NCI-H2081 treated with DMSO at 0.1 percent for 48 hours (cell line): ENCODE data around the gene IFI27.
"Not testable (repeated sequence)": the region's sequence is repeated elsewhere in the genome, so short reads cannot be mapped to it uniquely, and the experiment has no call there.

Experiments
- DNase-seq: peaks from one replicate; lab custom pipeline; 2025; lab: John Stamatoyannopoulos, UW

IFI27 gene

GRCh38 chr14:94110552-94111181 lies at the start of gene IFI27:
Gene IFI27 (plus strand): TSS chr14:94110736.
- DNase-seq = no peak

- DNase-seq = no peak
These were observed 48.1 kb upstream of the IFI27 start for GRCh38 chr14:94062344-94062940.

GRCh38 chr14:94066089-94066676 lies 44.4 kb upstream of the IFI27 start:
- DNase-seq = no peak

- not testable (repeated sequence) for DNase-seq
These were observed 38.5 kb upstream of the IFI27 start for GRCh38 chr14:94072076-94072475.

- no peak for DNase-seq
These were observed 36.0 kb upstream of the IFI27 start for GRCh38 chr14:94074534-94074933.

- no peak for DNase-seq
These were observed 35.5 kb upstream of the IFI27 start for GRCh38 chr14:94075008-94075407.

GRCh38 chr14:94077111-94077821 lies 33.3 kb upstream of the IFI27 start:
- DNase-seq = no peak

- DNase-seq = no peak
These were observed 32.7 kb upstream of the IFI27 start for GRCh38 chr14:94077823-94078222.

GRCh38 chr14:94079891-94080620 lies 30.5 kb upstream of the IFI27 start:
- no peak for DNase-seq

GRCh38 chr14:94080621-94081385 lies 29.7 kb upstream of the IFI27 start, which contains the start of the genes DDX24 and IFI27L1:
Gene DDX24 (minus strand): TSS chr14:94081202. CDS start chr14:94079742, 1,460 bp downstream.
Gene IFI27L1 (plus strand): TSS chr14:94081310. CDS start chr14:94096938, 15,628 bp downstream.
- DNase-seq = peak; percentile 63

- no peak for DNase-seq
These were observed 29.1 kb upstream of the IFI27 start for GRCh38 chr14:94081386-94081820.

GRCh38 chr14:94087891-94088290 lies 22.6 kb upstream of the IFI27 start:
- no peak for DNase-seq

GRCh38 chr14:94088516-94088915 lies 22.0 kb upstream of the IFI27 start:
- no peak for DNase-seq

GRCh38 chr14:94089479-94089878 lies 21.1 kb upstream of the IFI27 start:
- no peak for DNase-seq

GRCh38 chr14:94093418-94093817 lies 17.1 kb upstream of the IFI27 start:
- no peak for DNase-seq

GRCh38 chr14:94097091-94097490 lies 13.4 kb upstream of the IFI27 start:
- DNase-seq = no peak

- no peak for DNase-seq
These were observed 12.1 kb upstream of the IFI27 start for GRCh38 chr14:94098326-94098992.

GRCh38 chr14:94099006-94099405 lies 11.5 kb upstream of the IFI27 start:
- DNase-seq = no peak

- DNase-seq = no peak
These were observed 9.7 kb upstream of the IFI27 start for GRCh38 chr14:94100847-94101246.

- no peak for DNase-seq
These were observed 8.8 kb upstream of the IFI27 start for GRCh38 chr14:94101748-94102147.
